HG03521 (cell line): ENCODE measurements around the gene PLP1.
"Not testable (repeated sequence)": the region's sequence is repeated elsewhere in the genome, so short reads cannot be mapped to it uniquely, and the experiment has no call there.

Experiments
- ATAC-seq: cut with Tn5 transposase; IDR thresholded peaks from one replicate; pipeline ENCODE4 v1.9.1; 2021; ENCODE audit warnings: mild to moderate bottlenecking, moderate library complexity; ENCODE audit not compliant: unreplicated experiment

The PLP1 gene

GRCh38 chrX:103776546-103776945, at the start of gene PLP1:
Gene PLP1 (plus strand): TSS chrX:103776840. CDS start chrX:103776996, 156 bp downstream.
- no peak for ATAC-seq

- no peak for ATAC-seq
Observed at GRCh38 chrX:103727115-103727514, 49.5 kb upstream of the PLP1 start.

- ATAC-seq = no peak
Observed at GRCh38 chrX:103729015-103729414, 47.6 kb upstream of the PLP1 start.

- ATAC-seq = no peak
Observed at GRCh38 chrX:103730147-103730795, 46.4 kb upstream of the PLP1 start.

GRCh38 chrX:103730796-103731493, 45.7 kb upstream of the PLP1 start:
- no peak for ATAC-seq

- no peak for ATAC-seq
Observed at GRCh38 chrX:103733017-103733416, 43.6 kb upstream of the PLP1 start.

GRCh38 chrX:103734125-103734760, 42.4 kb upstream of the PLP1 start:
- no peak for ATAC-seq

- no peak for ATAC-seq
Observed at GRCh38 chrX:103737696-103738095, 38.9 kb upstream of the PLP1 start.

- ATAC-seq = no peak
Observed at GRCh38 chrX:103739421-103739820, 37.2 kb upstream of the PLP1 start.

- no peak for ATAC-seq
Observed at GRCh38 chrX:103741879-103742278, 34.8 kb upstream of the PLP1 start.

GRCh38 chrX:103742339-103742738, 34.3 kb upstream of the PLP1 start:
- no peak for ATAC-seq

- no peak for ATAC-seq
Observed at GRCh38 chrX:103747163-103747562, 29.5 kb upstream of the PLP1 start.

GRCh38 chrX:103754401-103754800, 22.2 kb upstream of the PLP1 start:
- ATAC-seq = no peak

GRCh38 chrX:103756736-103757135, 19.9 kb upstream of the PLP1 start:
- no peak for ATAC-seq

GRCh38 chrX:103758555-103758954, 18.1 kb upstream of the PLP1 start:
- no peak for ATAC-seq

GRCh38 chrX:103763541-103763940, 13.1 kb upstream of the PLP1 start:
- not testable (repeated sequence) for ATAC-seq

- ATAC-seq = not testable (repeated sequence)
Observed at GRCh38 chrX:103766813-103767555, 9.7 kb upstream of the PLP1 start.

GRCh38 chrX:103773445-103773844, 3.2 kb upstream of the PLP1 start:
- ATAC-seq = no peak

- ATAC-seq = no peak
Observed at GRCh38 chrX:103774070-103774642, 2.5 kb upstream of the PLP1 start.

GRCh38 chrX:103779141-103779789, 2.6 kb downstream of the PLP1 start:
- ATAC-seq = no peak
